ENCODE results near the gene TSPAN9.

Gene TSPAN9

DNA sequence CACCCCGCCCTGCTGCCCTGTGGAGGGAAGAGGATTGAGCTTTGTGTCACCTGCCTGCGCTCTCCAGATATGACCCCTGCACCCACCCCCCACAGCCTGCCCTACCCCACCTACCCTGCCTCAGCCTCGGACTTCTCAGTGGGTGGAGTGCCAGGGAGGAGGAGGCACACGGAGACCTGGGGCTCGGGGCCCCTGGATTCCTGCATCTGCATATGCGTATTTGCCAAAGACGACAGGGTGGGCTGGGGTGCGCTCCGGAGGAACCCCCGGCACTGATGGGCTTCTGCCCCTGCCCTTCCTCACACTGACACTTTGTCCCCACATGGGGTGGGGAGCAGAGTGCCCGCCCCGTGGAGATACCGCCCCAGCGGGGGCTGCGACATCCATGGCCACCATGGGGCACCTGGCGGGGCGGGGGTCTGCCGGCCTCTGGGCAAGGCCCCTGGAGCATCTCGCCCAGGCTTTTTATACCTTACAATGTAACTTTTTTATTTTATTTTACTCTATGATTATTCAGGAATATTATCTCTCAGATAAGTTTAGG lies 206.0 kb downstream of the TSPAN9 start:
- DNase-seq = no peak

GRCh38 chr12:3284405-3284804 lies 207.2 kb downstream of the TSPAN9 start:
- no peak for DNase-seq

- DNase-seq = no peak
Observed at GRCh38 chr12:3285570-3285969, 208.4 kb downstream of the TSPAN9 start.

DNA sequence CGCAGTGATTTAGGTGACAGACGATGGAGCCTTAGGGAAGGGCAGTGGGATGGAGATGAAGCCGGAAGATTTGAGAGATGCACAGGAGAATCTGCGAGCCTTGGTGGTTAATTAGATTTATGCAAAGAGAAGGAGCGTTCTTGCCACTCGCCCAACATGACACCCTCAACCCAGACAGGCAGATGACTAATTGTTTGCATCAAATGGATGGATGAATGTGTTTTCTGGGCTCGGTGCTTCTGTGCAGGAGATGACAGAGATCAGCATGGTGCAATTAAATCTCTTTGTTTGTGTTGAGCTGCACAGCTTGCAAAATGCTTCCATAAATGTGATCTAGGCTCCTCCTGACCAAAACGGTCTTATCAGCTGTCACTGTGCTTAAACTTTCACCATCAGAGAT lies 211.5 kb downstream of the TSPAN9 start:
- DNase-seq = no peak

- DNase-seq = no peak
Observed at GRCh38 chr12:3289702-3290101, 212.5 kb downstream of the TSPAN9 start.

DNA sequence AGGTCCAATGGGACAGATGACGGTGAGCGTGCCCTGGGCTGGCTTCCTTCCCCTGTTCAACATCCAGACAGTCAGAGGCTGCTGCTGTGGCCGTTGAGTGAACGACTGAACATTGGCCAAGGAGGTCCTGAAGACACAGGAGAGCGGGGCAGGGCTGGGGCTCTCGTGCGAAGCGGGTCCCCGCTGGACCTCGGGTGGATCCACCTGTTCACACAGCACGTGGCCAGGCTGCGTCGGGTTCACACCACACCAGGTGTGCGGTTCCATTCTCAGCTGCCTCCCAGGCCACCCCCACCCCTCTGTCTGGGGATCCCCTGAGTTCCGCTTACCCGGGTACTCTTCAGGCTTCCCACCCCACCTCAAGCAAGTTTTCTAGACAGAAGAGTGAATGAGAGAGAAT lies 214.8 kb downstream of the TSPAN9 start:
- DNase-seq = no peak

- no peak for DNase-seq
Observed at GRCh38 chr12:3292677-3293412, 215.7 kb downstream of the TSPAN9 start.

- no peak for DNase-seq
Observed at GRCh38 chr12:3293446-3294161, 216.4 kb downstream of the TSPAN9 start.

GRCh38 chr12:3294481-3294911 lies 217.3 kb downstream of the TSPAN9 start:
- DNase-seq = no peak

GRCh38 chr12:3295225-3295624 lies 218.0 kb downstream of the TSPAN9 start:
- DNase-seq = no peak

DNA sequence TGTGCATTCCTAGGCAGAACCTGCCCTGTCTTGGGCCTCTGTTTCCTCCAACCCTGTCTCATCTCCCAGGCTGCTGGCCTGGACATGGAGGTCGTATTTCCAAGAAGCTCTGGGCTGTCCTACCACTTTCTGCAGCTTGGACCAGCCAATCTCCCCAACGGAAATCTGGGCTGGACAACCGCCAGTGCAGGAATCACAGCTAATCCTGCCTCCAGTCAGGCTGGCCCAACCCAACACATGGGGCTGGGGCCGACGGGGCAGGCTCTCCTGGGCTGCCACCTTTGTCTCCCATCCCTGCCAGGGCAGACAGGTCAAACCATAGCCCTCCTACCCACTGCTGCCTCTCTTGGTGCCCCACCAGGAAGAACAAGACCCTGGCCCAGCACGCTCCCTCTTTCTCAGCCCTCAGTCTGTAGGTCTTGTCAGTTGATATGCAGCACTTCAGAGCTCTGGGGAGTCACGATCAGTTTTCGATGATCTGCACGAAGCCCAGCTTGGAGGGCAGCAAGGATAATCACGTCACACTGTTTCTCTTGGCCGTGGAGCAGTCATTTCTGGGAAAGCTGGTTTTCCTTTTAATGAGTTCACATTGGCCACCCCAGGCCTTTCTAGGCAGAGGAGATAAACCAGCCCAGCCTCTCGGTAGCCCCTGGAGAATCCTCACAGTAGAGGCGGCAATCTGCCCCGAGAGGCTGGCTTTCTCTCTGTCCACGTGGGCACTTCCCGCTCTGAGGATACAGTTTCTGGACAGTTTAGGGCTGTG lies 218.6 kb downstream of the TSPAN9 start:
- DNase-seq = no peak

DNA sequence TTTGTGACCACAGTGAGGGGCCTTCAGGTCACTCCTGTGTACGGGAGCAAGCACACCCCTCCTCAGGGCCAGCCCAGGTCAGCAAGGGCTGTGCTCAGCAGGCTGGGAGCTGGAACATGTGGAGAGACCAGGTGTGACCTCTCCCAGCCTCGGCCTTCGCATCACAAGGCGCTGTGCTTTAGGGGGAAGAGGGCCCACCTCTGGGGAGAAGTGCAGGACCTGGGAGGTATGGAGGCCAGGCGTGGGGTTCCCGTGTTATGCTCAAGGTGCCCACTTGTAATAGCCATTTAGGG lies 219.2 kb downstream of the TSPAN9 start:
- DNase-seq = no peak

- DNase-seq = no peak
Observed at GRCh38 chr12:3298603-3299002, 221.4 kb downstream of the TSPAN9 start.

DNA sequence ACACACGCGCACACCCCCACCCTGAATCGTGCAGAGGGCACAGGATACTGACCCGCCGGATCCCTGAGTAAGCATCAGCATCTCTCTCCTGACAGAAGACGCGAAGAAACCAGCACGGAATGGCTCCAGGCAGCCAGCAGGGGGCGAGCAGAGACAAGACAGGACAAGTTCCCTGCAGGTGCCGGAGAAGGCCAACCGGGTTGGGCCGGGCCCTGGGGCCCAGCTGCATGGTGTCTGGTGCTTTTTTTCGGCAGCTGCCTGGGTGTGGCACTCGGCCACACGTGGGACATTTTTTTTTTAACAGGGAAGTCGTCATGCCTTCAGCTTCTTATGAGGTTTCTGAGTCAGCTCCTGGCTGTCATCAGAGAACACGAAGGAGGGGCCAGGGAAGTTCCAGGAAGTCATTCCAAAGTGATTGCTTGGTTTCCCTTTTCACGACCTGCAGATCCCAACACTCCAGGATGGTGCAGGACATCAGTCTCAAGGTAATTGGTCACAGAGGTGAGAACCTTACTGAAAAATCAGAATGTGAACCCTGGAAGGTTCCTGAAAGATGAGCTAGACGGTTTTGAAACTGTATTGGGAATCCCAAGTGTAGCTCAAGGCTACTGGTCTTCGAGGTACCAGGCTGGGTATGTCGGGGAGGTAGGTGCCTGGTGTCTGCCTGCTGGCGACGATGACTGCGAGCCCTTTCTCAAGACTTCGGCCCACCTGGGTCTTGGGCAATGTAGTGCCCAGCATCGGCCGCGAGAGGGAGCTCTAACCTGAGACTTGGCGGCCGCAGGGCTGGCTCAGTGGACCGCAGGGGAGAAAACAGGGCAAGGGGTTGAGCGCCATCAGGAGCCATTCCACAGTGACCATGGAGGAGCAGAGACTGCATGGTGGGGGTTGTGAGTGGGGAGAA lies 223.0 kb downstream of the TSPAN9 start:
- DNase-seq = peak; percentile 79

DNA sequence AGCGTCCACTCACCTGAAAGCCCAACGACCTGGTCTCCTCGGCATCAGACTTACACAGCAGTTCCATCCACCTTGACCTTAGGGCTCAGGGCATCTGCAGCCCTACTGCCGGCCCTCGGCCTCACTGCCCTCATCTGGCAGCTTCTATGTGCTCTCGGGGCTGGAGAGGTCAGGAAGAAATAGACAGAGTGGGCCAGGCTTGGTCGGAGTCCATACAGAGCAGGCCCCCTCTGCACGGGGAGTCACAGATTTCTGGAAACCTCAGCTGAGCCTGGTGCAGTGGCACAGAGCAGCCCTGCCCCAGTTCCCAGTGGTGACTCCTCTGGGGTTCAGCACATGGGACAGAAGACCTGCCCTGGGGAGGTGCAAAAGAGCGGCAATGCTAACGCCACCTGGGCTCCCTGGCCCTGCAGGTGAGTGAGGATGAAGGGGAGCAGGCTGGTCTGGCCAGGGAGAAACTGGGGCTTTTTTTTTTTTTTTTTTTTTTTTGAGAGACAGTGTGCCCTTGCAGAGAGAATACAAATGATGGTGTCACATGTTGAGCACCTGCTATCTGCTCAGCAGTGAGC lies 223.7 kb downstream of the TSPAN9 start:
- DNase-seq = no peak

GRCh38 chr12:3302401-3303041 lies 225.3 kb downstream of the TSPAN9 start:
- DNase-seq = no peak

- peak; percentile 85 for DNase-seq
Observed at GRCh38 chr12:3303410-3304136, 226.4 kb downstream of the TSPAN9 start.

- peak; percentile 90 for DNase-seq
Observed at GRCh38 chr12:3304436-3305165, 227.4 kb downstream of the TSPAN9 start.

DNA sequence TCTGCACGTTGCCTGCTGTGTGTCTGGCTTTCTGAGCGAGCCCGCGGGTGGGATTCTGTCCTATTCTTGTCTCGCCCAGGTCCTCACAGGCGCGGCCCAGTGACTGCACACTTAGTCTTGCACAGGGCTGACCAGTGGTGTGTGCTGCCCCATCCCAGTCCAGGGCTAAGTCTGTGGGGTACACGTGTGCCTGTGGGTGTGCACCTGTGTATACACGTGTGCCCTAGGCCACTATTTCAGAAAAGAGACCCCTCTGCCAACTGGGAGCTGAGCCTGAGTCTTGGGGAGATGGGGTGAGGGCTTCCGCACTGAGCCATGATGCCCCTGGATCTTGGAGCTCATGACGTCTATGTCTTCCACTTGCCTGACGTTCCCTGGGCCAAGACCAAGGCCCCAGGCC lies 228.3 kb downstream of the TSPAN9 start:
- no peak for DNase-seq

DNA sequence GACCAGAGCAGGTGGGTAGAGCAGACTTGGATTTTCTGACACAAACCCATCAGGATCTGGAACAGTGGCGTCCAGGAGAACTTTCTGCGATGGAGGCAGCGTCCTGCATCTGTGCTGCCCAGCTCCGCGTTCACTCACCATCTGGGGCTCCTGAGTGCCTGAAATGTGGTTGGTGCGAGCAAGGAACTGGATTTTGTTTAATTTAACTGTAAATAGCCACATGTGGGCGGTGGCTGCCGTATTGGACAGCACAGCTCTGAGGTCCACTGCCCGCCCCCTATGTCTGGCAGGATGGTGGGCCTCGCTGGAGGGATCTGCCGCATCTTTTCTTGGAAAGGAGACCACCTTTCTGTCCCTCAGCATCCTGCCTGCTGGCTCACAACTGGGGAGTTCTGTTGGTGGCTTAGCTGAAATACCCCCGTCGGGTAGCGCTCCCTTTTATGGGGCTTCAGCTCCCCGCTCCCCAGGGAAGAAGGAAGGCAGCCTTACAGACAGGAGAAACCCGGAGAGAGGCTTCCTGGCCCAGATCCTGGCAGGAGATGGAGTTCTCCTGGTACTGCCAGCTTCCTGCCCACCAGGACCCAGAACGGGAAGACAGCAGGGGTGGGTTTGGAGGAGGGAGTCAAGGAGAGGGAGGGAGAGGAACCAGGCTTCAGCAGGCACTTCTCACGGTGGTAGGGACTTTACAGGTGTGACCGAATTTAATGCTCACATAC lies 228.9 kb downstream of the TSPAN9 start:
- no peak for DNase-seq
